ENCODE measurements around the gene CNTFR. TPM values are rescaled to one million over a fixed set of nuclear protein-coding genes. Genes with fewer than 3 reads are reported as not detected.

Gene CNTFR
- total RNA-seq, 3 donors from 2014 or later, result 11.3 to 103 (median 15.4) TPM

GRCh38 chr9:34517185-34517584, 72.3 kb downstream of the CNTFR start:
- no peak for DNase-seq (ENCODE audit: low spot score in 2 of 2)
- no peaks in the 10 kb centered on the region for H3K4me1 ChIP-seq
- H3K36me3 ChIP-seq, result no peaks in the 10 kb centered on the region
- H3K4me3 ChIP-seq, result no peak overlapping the region
- intact Hi-C loops (cut with DNase I; ENCODE audit: low total_unique reads), result no loop called here
- H3K27me3 ChIP-seq, result no peaks in the 10 kb centered on the region
- H3K27ac ChIP-seq, result no peak overlapping the region
- H3K9me3 ChIP-seq, result no peaks in the 10 kb centered on the region
- TF ChIP-seq POLR2A (IDR thresholded peaks at IDR 0.05) (no peak), CTCF (IDR thresholded peaks at IDR 0.05) (no peak), POLR2AphosphoS5 (IDR thresholded peaks at IDR 0.05) (no peak)

GRCh38 chr9:34515959-34516358, 73.6 kb downstream of the CNTFR start:
- Histone ChIP-seq H3K36me3 (no peaks in the 10 kb centered on the region), H3K27me3 (no peaks in the 10 kb centered on the region), H3K9me3 (no peaks in the 10 kb centered on the region), H3K4me3 (no peak overlapping the region), H3K4me1 (no peaks in the 10 kb centered on the region), H3K27ac (no peak overlapping the region)
- intact Hi-C loops (cut with DNase I; ENCODE audit: low total_unique reads), result no loop called here
- TF ChIP-seq CTCF (IDR thresholded peaks at IDR 0.05) (no peak), POLR2AphosphoS5 (IDR thresholded peaks at IDR 0.05) (no peak), POLR2A (IDR thresholded peaks at IDR 0.05) (no peak)
- no peak for DNase-seq (ENCODE audit: low spot score in 2 of 2)

GRCh38 chr9:34514816-34515215, 74.7 kb downstream of the CNTFR start:
- no peaks in the 10 kb centered on the region for H3K4me1 ChIP-seq
- DNase-seq (ENCODE audit: low spot score in 2 of 2), result no peak
- H3K4me3 ChIP-seq, result no peak overlapping the region
- H3K9me3 ChIP-seq, result no peaks in the 10 kb centered on the region
- H3K36me3 ChIP-seq, result no peaks in the 10 kb centered on the region
- H3K27me3 ChIP-seq, result no peaks in the 10 kb centered on the region
- no peak overlapping the region for H3K27ac ChIP-seq
- intact Hi-C loops (cut with DNase I; ENCODE audit: low total_unique reads), result no loop called here
- TF ChIP-seq POLR2AphosphoS5 (IDR thresholded peaks at IDR 0.05) (no peak), CTCF (IDR thresholded peaks at IDR 0.05) (no peak), POLR2A (IDR thresholded peaks at IDR 0.05) (no peak)

GRCh38 chr9:34514401-34514800, 75.1 kb downstream of the CNTFR start:
- Histone ChIP-seq H3K27ac (no peak overlapping the region), H3K36me3 (no peaks in the 10 kb centered on the region), H3K9me3 (no peaks in the 10 kb centered on the region), H3K27me3 (no peaks in the 10 kb centered on the region), H3K4me3 (no peak overlapping the region), H3K4me1 (no peaks in the 10 kb centered on the region)
- TF ChIP-seq CTCF (IDR thresholded peaks at IDR 0.05) (no peak), POLR2AphosphoS5 (IDR thresholded peaks at IDR 0.05) (no peak), POLR2A (IDR thresholded peaks at IDR 0.05) (no peak)
- DNase-seq (ENCODE audit: low spot score in 2 of 2), result no peak
- intact Hi-C loops (cut with DNase I; ENCODE audit: low total_unique reads), result no loop called here

- no peak for TF ChIP-seq POLR2A (IDR thresholded peaks at IDR 0.05)
- TF ChIP-seq POLR2AphosphoS5 (IDR thresholded peaks at IDR 0.05), result no peak
- TF ChIP-seq CTCF (IDR thresholded peaks at IDR 0.05), result no peak
- Histone ChIP-seq H3K27ac (no peak overlapping the region), H3K4me1 (no peaks in the 10 kb centered on the region), H3K36me3 (no peaks in the 10 kb centered on the region), H3K4me3 (no peak overlapping the region), H3K9me3 (no peaks in the 10 kb centered on the region), H3K27me3 (no peaks in the 10 kb centered on the region)
- DNase-seq (ENCODE audit: low spot score in 2 of 2), result no peak
- intact Hi-C loops (cut with DNase I; ENCODE audit: low total_unique reads), result no loop called here
These were observed 75.8 kb downstream of the CNTFR start for GRCh38 chr9:34513567-34514214.
